Neutrophil (primary cell): Measurements from ENCODE around the gene CDH1.

Experiments used
- H3K27ac ChIP-seq: fragments of 200-600 bp; sonication (generic); 2 replicates; pipeline ENCODE4 v1.5.1; 2016; ENCODE audit warnings: mild to moderate bottlenecking, moderate library complexity
- H3K27me3 ChIP-seq: fragments of 200-600 bp; sonication (generic); 2 replicates; pipeline ENCODE4 v1.6.0; 2016; ENCODE audit warnings: mild to moderate bottlenecking
- H3K36me3 ChIP-seq: fragments of 200-600 bp; sonication (generic); 2 replicates; pipeline ENCODE4 v1.5.1; 2017
- H3K4me1 ChIP-seq, 2 experiments: fragments of 200-600 bp in 1 of 2; sonication (generic) in 1 of 2; 1 replicate in 1 of 2; 2 replicates in 1 of 2; pipeline versions ENCODE4 v1.5.1 to v1.6.1; 2013 to 2016; ENCODE audit warnings: low read depth in 1 of 2, low read length in 1 of 2, mild to moderate bottlenecking in 1 of 2, moderate library complexity in 1 of 2; ENCODE audit not compliant: control insufficient read depth in 1 of 2, insufficient read depth in 1 of 2
- H3K4me3 ChIP-seq, 2 experiments: fragments of 200-600 bp in 1 of 2; sonication (generic) in 1 of 2; 1 replicate in 1 of 2; 2 replicates in 1 of 2; pipeline ENCODE4 v1.5.1; 2013 to 2016; ENCODE audit warnings: low read depth in 1 of 2, low read length in 1 of 2, mild to moderate bottlenecking in 1 of 2, moderate library complexity in 1 of 2
- H3K9me3 ChIP-seq: fragments of 200-600 bp; sonication (generic); 2 replicates; pipeline ENCODE4 v1.5.1; 2016
- TF ChIP-seq, protein P1 (sequence below): fragments of 200-600 bp; sonication (generic); IDR thresholded peaks from 2 replicates; pipeline ENCODE4 v1.5.1; 2016; ENCODE audit warnings: antibody characterized with exemption

The CDH1 gene

DNA sequence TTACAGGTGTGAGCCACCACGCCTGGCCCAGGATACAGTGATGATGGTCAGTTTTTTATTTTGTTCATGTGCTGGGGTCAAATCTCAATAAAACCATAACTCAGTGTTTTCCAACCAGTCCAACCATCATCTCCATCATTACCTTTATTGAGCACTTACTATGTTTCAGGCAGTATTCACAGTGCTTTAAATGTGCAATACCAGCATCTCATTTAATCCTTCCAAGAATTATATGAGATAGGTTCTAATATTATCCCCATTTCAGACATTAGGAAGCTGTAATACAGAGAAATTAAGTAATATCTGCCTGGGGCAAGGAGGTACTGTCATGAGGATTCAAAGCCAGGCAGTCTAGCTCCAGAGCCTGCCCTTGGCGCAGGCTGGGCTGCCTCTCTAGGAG is 69.3 kb downstream of the CDH1 start:
- Histone ChIP-seq H3K36me3 (no peaks in the 10 kb centered on the region), H3K9me3 (no peaks in the 10 kb centered on the region), H3K4me3 (no peak overlapping the region), H3K27ac (no peak overlapping the region), H3K4me1 (no peaks in the 10 kb centered on the region), H3K27me3 (no peaks in the 10 kb centered on the region)
- TF ChIP-seq, protein P1, sequence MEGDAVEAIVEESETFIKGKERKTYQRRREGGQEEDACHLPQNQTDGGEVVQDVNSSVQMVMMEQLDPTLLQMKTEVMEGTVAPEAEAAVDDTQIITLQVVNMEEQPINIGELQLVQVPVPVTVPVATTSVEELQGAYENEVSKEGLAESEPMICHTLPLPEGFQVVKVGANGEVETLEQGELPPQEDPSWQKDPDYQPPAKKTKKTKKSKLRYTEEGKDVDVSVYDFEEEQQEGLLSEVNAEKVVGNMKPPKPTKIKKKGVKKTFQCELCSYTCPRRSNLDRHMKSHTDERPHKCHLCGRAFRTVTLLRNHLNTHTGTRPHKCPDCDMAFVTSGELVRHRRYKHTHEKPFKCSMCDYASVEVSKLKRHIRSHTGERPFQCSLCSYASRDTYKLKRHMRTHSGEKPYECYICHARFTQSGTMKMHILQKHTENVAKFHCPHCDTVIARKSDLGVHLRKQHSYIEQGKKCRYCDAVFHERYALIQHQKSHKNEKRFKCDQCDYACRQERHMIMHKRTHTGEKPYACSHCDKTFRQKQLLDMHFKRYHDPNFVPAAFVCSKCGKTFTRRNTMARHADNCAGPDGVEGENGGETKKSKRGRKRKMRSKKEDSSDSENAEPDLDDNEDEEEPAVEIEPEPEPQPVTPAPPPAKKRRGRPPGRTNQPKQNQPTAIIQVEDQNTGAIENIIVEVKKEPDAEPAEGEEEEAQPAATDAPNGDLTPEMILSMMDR, result no peak

DNA sequence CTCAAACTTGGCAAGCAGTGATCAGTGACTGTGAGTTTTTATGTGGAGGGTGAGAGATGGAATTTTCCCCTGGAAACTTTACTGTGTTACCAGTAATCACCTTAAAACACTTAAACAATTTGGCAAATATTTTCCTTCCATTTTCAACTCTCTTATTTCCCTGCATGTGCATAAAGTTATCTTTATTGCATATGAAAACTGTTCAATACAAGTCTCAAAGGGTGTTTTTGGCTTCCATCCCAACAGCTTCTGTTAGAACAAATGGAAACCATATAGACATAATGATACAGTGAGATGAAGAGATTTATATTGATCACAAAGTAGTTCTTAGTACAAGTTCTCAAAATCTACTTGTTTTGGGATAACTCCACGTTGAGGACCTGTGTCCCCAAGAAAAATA is 69.9 kb downstream of the CDH1 start:
- Histone ChIP-seq H3K4me3 (no peak overlapping the region), H3K27ac (no peak overlapping the region), H3K9me3 (no peaks in the 10 kb centered on the region), H3K4me1 (no peaks in the 10 kb centered on the region), H3K36me3 (no peaks in the 10 kb centered on the region), H3K27me3 (no peaks in the 10 kb centered on the region)
- TF ChIP-seq, protein P1, result no peak

GRCh38 chr16:68814516-68814915 is 77.4 kb downstream of the CDH1 start:
- H3K4me3 ChIP-seq, result no peak overlapping the region
- H3K4me1 ChIP-seq, result no peaks in the 10 kb centered on the region
- no peak overlapping the region for H3K27ac ChIP-seq
- H3K9me3 ChIP-seq, result no peaks in the 10 kb centered on the region
- H3K27me3 ChIP-seq, result no peaks in the 10 kb centered on the region
- no peaks in the 10 kb centered on the region for H3K36me3 ChIP-seq
- TF ChIP-seq, protein P1, result no peak

GRCh38 chr16:68823401-68824135 is 86.5 kb downstream of the CDH1 start:
- H3K36me3 ChIP-seq, result no peaks in the 10 kb centered on the region
- TF ChIP-seq, protein P1, result no peak
- no peak overlapping the region for H3K27ac ChIP-seq
- H3K4me3 ChIP-seq, result no peak overlapping the region
- no peaks in the 10 kb centered on the region for H3K4me1 ChIP-seq
- H3K27me3 ChIP-seq, result peaks cover 11% of the 10 kb centered on the region
- H3K9me3 ChIP-seq, result no peaks in the 10 kb centered on the region

GRCh38 chr16:68825427-68825826 is 88.3 kb downstream of the CDH1 start:
- Histone ChIP-seq H3K27me3 (peaks cover 11% of the 10 kb centered on the region), H3K4me1 (no peaks in the 10 kb centered on the region), H3K4me3 (no peak overlapping the region), H3K27ac (no peak overlapping the region), H3K36me3 (no peaks in the 10 kb centered on the region), H3K9me3 (no peaks in the 10 kb centered on the region)
- TF ChIP-seq, protein P1, result no peak
